GM12891 (cell line): Measurements from ENCODE around the gene STRIP2.

Experiments
- POLR2A ChIP-seq: IDR thresholded peaks from 2 replicates; pipeline ENCODE4 v1.6.1; 2011; ENCODE audit warnings: low read depth, low read length, control low read depth
- POLR2AphosphoS5 ChIP-seq: IDR thresholded peaks from 2 replicates; pipeline ENCODE4 v1.6.1; 2011; ENCODE audit warnings: low read depth, low read length, control low read depth
- SPI1 ChIP-seq: IDR thresholded peaks from 2 replicates; pipeline ENCODE4 v1.6.1; 2011; ENCODE audit warnings: low read depth, low read length, control low read depth

GRCh38 chr7:129457101-129457500, 22.9 kb downstream of the STRIP2 start:
- TF ChIP-seq POLR2AphosphoS5, result no peak
- TF ChIP-seq POLR2A, result no peak
- no peak for TF ChIP-seq SPI1
